Right lobe of liver (tissue), 6 donors: Measurements from ENCODE around the gene PTPA. TPM values are rescaled to one million over a fixed set of nuclear protein-coding genes. Genes with fewer than 3 reads are reported as not detected.

Experiments
- ATAC-seq, 4 donors: fragments of 200-7000 bp; cut with Tn5 transposase; one replicate each; pipeline ENCODE4 v1.9.1; 2020; ENCODE audit warnings: mild to moderate bottlenecking in 4 of 4, moderate library complexity in 4 of 4
- DNase-seq, 3 donors: peaks; one replicate each; pipeline ENCODE4 v3.0.0-alpha.2; 2020
- H3K27ac ChIP-seq, 3 donors: fragments of 200-600 bp; one replicate each; pipeline ENCODE4 v1.8.0; 2022
- H3K27me3 ChIP-seq, 2 donors: fragments of 200-600 bp; one replicate each; pipeline ENCODE4 v1.8.0; 2022
- H3K36me3 ChIP-seq, 4 donors: fragments of 200-600 bp; sonication (generic) in 1 of 4; one replicate each; pipeline versions ENCODE4 v1.5.1 to v1.8.0; 2017 to 2022; ENCODE audit warnings: control low read depth in 1 of 4
- H3K4me1 ChIP-seq, 4 donors: fragments of 200-600 bp; sonication (generic) in 1 of 4; one replicate each; pipeline versions ENCODE4 v1.5.1 to v1.8.0; 2017 to 2022; ENCODE audit warnings: control low read depth in 1 of 4
- H3K4me3 ChIP-seq, 3 donors: fragments of 200-600 bp; one replicate each; pipeline ENCODE4 v1.8.0; 2022
- H3K9me3 ChIP-seq, 4 donors: fragments of 200-600 bp; sonication (generic) in 1 of 4; one replicate each; pipeline versions ENCODE4 v1.5.1 to v1.8.0; 2017 to 2022; ENCODE audit warnings: control low read depth in 1 of 4
- CTCF ChIP-seq, 4 donors: fragments of 200-600 bp in 3 of 4; fragments of 450-650 bp in 1 of 4; IDR thresholded peaks; one replicate each; pipeline versions ENCODE4 v1.5.1 to v1.8.0; 2016 to 2022; ENCODE audit warnings: antibody characterized with exemption in 4 of 4, mild to moderate bottlenecking in 2 of 4
- POLR2A ChIP-seq: fragments of 450-650 bp; IDR thresholded peaks from one replicate; pipeline ENCODE4 v1.6.1; 2017; ENCODE audit warnings: antibody characterized with exemption, mild to moderate bottlenecking
- WGBS: methylation state at CpG from one replicate; pipeline ENCODE4 v1.1.6; 2018; ENCODE audit warnings: low coverage, low lambda C conversion rate; ENCODE audit not compliant: insufficient coverage; ENCODE audit errors: missing lambda C conversion rate; 5-methylcytosine and 5-hydroxymethylcytosine counted together
- intact Hi-C, 2 donors: fragments of 100-400 bp; cut with DNase I; formaldehyde crosslinking; loops; one replicate each; pipeline versions ENCODE4 v1.11.2 to v1.14.1; 2022
- total RNA-seq, 6 experiments: library from RNA; depleted of rRNA in 2 of 6; stranded (reverse); fragments of >200 nt in 2 of 6; fragmentation: NEBNext Ultra II Directional in 3 of 6; extraction: Animal tissue kit (Norgen Biotek cat#: 25700) in 3 of 6; gene quantifications; one replicate each; pipeline versions ENCODE4 v1.1.0 to v1.2.4, GENCODE V29; 2016 to 2023
- donor health status: DM: no; HTN: yes; CAD: no.
- donor health status: DM: no; HTN: no; CAD: no.
- donor health status: DM: no; HTN: no; CAD: no.
- donor health status: DM: no; HTN: yes; CAD: no.
- donor health status: DM: no; HTN: yes; CAD: no.

PTPA gene
- total RNA-seq, 6 experiments from 2014 or later: 55.4 to 123 (median 62.0) TPM

GRCh38 chr9:129154866-129155477 lies 43.8 kb downstream of the PTPA start:
- H3K36me3 ChIP-seq: no peaks in the 10 kb centered on the region

GRCh38 chr9:129156163-129156562 lies 44.9 kb downstream of the PTPA start:
- ATAC-seq (peak in 1 of 4 donors; percentile 16), DNase-seq (no peak)
- intact Hi-C loops: loop anchor here in 1 of 2 donors (10.0 kb wide), 1 partner anchor 459 kb away; no protein-coding TSS in a partner anchor
- Histone ChIP-seq H3K9me3 (no peaks in the 10 kb centered on the region), H3K27ac (no peak overlapping the region), H3K4me3 (no peak overlapping the region), H3K27me3 (no peaks in the 10 kb centered on the region), H3K4me1 (no peaks in the 10 kb centered on the region), H3K36me3 (no peaks in the 10 kb centered on the region)
- TF ChIP-seq POLR2A: no peak
- TF ChIP-seq CTCF (IDR thresholded peaks at IDR 0.05): no peak
- WGBS: 87% methylated on average over 3 of the region's 10 CpGs

More at GRCh38 chr9:129154866-129155477, 43.8 kb downstream of the PTPA start:
- Histone ChIP-seq H3K9me3 (no peaks in the 10 kb centered on the region), H3K27ac (no peak overlapping the region), H3K4me1 (no peaks in the 10 kb centered on the region), H3K4me3 (no peak overlapping the region), H3K27me3 (no peaks in the 10 kb centered on the region)
- intact Hi-C loops: loop anchor here in 1 of 2 donors (10.0 kb wide), 1 partner anchor 460 kb away; no protein-coding TSS in a partner anchor
- no peak for TF ChIP-seq CTCF (IDR thresholded peaks at IDR 0.05)
- TF ChIP-seq POLR2A: no peak
- 68% methylated on average over 5 of the region's 16 CpGs for WGBS
- DNase-seq: no peak
- ATAC-seq: peak in 2 of 4 donors; percentile 8 to 15

GRCh38 chr9:129160712-129161533 lies 49.7 kb downstream of the PTPA start:
- Histone ChIP-seq H3K9me3 (no peaks in the 10 kb centered on the region), H3K27me3 (no peaks in the 10 kb centered on the region), H3K4me1 (no peaks in the 10 kb centered on the region), H3K4me3 (no peak overlapping the region), H3K36me3 (no peaks in the 10 kb centered on the region), H3K27ac (no peak overlapping the region)
- DNase-seq (no peak), ATAC-seq (no peak)
- no peak for TF ChIP-seq POLR2A
- no peak for TF ChIP-seq CTCF (IDR thresholded peaks at IDR 0.05)
- 91% methylated on average over 4 of the region's 10 CpGs for WGBS
- intact Hi-C loops: no loop called here

GRCh38 chr9:129161534-129161837 lies 50.3 kb downstream of the PTPA start:
- Histone ChIP-seq H3K27me3 (no peaks in the 10 kb centered on the region), H3K4me3 (no peak overlapping the region), H3K9me3 (no peaks in the 10 kb centered on the region), H3K27ac (no peak overlapping the region), H3K36me3 (no peaks in the 10 kb centered on the region), H3K4me1 (no peaks in the 10 kb centered on the region)
- intact Hi-C loops: no loop called here
- no peak for ATAC-seq
- 40% methylated on average over 1 of the region's 9 CpGs for WGBS
- TF ChIP-seq POLR2A: no peak
- TF ChIP-seq CTCF (IDR thresholded peaks at IDR 0.05): no peak
- no peak for DNase-seq
